Spinal cord (tissue), 10 donors: ENCODE results near the gene APBA2. TPM values are rescaled to one million over a fixed set of nuclear protein-coding genes. Genes with fewer than 3 reads are reported as not detected.
A peak's percentile ranks its signal among the peaks of the same experiment; 100 is the strongest.

Experiments used
- DNase-seq, 6 donors: peaks; one replicate each; pipeline versions ENCODE4 v3.0.0 to v3.0.0-alpha.2; 2013 to 2015; ENCODE audit warnings: low spot score in 6 of 6, low read depth in 4 of 6
- H3K27ac ChIP-seq: one replicate; pipeline ENCODE4 v1.5.1; 2013; ENCODE audit warnings: low read depth, low read length, control low read depth
- H3K27me3 ChIP-seq: one replicate; pipeline ENCODE4 v1.6.1; 2013; ENCODE audit warnings: low read length; ENCODE audit not compliant: control insufficient read depth, insufficient read depth
- H3K36me3 ChIP-seq: one replicate; pipeline ENCODE4 v1.6.1; 2013; ENCODE audit warnings: low read length; ENCODE audit not compliant: control insufficient read depth, insufficient read depth
- H3K4me1 ChIP-seq: one replicate; pipeline ENCODE4 v1.6.1; 2013; ENCODE audit warnings: low read length; ENCODE audit not compliant: control insufficient read depth, insufficient read depth
- H3K4me3 ChIP-seq: one replicate; pipeline ENCODE4 v1.5.1; 2013; ENCODE audit warnings: low read depth, low read length, control low read depth
- H3K9me3 ChIP-seq: one replicate; pipeline ENCODE4 v1.6.1; 2013; ENCODE audit warnings: low read length; ENCODE audit not compliant: control insufficient read depth, insufficient read depth
- WGBS: methylation state at CpG from one replicate; pipeline ENCODE4 v1.1.5; 2013; ENCODE audit warnings: missing lambda C conversion rate; ENCODE audit not compliant: insufficient coverage; 5-methylcytosine and 5-hydroxymethylcytosine counted together
- polyA plus RNA-seq, 2 donors: library from polyadenylated mRNA; unstranded; fragments of 120-200 nt; gene quantifications; one replicate each; pipeline ENCODE4 v1.2.1, GENCODE V29; 2013; ENCODE audit not compliant: insufficient read length in 2 of 2
- total RNA-seq, 2 donors: library from RNA; depleted of rRNA in 1 of 2; stranded (reverse); fragments of 120-200 nt in 1 of 2; fragments of >200 nt in 1 of 2; gene quantifications; one replicate each; pipeline versions ENCODE4 v1.2.3 to v1.2.4, GENCODE V29; 2013 to 2014
- donor health status: healthy.

The APBA2 gene
- total and polyA plus RNA-seq, 4 donors, result 46.2 to 111 (median 89.9) TPM

- H3K27ac ChIP-seq, result no peak overlapping the region
- H3K4me1 ChIP-seq, result peaks cover 13% of the 10 kb centered on the region
- 99% methylated on average over 18 of the region's 18 CpGs for WGBS
- DNase-seq, result no peak
- peaks cover 19% of the 10 kb centered on the region for H3K36me3 ChIP-seq
- no peaks in the 10 kb centered on the region for H3K9me3 ChIP-seq
- no peak overlapping the region for H3K4me3 ChIP-seq
- H3K27me3 ChIP-seq, result no peaks in the 10 kb centered on the region
Observed at GRCh38 chr15:29053661-29054131, 167.9 kb downstream of the APBA2 start.

- Histone ChIP-seq H3K27me3 (no peaks in the 10 kb centered on the region), H3K9me3 (no peaks in the 10 kb centered on the region), H3K4me1 (peaks cover 13% of the 10 kb centered on the region), H3K36me3 (peaks cover 19% of the 10 kb centered on the region), H3K4me3 (no peak overlapping the region), H3K27ac (no peak overlapping the region)
- WGBS, result 96% methylated on average over 30 of the region's 34 CpGs
- DNase-seq, result no peak
Observed at GRCh38 chr15:29054171-29055045, 168.6 kb downstream of the APBA2 start.

GRCh38 chr15:29055876-29056275 lies 170.1 kb downstream of the APBA2 start:
- Histone ChIP-seq H3K4me1 (peaks cover 10% of the 10 kb centered on the region), H3K36me3 (peaks cover 19% of the 10 kb centered on the region), H3K27me3 (no peaks in the 10 kb centered on the region), H3K4me3 (no peak overlapping the region), H3K27ac (no peak overlapping the region), H3K9me3 (no peaks in the 10 kb centered on the region)
- WGBS, result 64% methylated on average over 7 of the region's 7 CpGs
- DNase-seq, result no peak

GRCh38 chr15:29056839-29057450 lies 171.2 kb downstream of the APBA2 start:
- DNase-seq, result no peak
- 40% methylated on average over 1 of the region's 4 CpGs for WGBS
- Histone ChIP-seq H3K27ac (no peak overlapping the region), H3K9me3 (no peaks in the 10 kb centered on the region), H3K27me3 (no peaks in the 10 kb centered on the region), H3K36me3 (peaks cover 19% of the 10 kb centered on the region), H3K4me3 (no peak overlapping the region), H3K4me1 (peaks cover 15% of the 10 kb centered on the region)

GRCh38 chr15:29057856-29058255 lies 172.1 kb downstream of the APBA2 start:
- H3K9me3 ChIP-seq, result no peaks in the 10 kb centered on the region
- H3K4me3 ChIP-seq, result no peak overlapping the region
- H3K27me3 ChIP-seq, result no peaks in the 10 kb centered on the region
- 80% methylated on average over 1 of the region's 8 CpGs for WGBS
- no peak overlapping the region for H3K27ac ChIP-seq
- peaks cover 19% of the 10 kb centered on the region for H3K4me1 ChIP-seq
- DNase-seq, result no peak
- H3K36me3 ChIP-seq, result peaks cover 19% of the 10 kb centered on the region

GRCh38 chr15:29058903-29059539 lies 173.2 kb downstream of the APBA2 start:
- 100% methylated on average over 3 of the region's 6 CpGs for WGBS
- Histone ChIP-seq H3K4me3 (no peak overlapping the region), H3K9me3 (no peaks in the 10 kb centered on the region), H3K4me1 (peaks cover 23% of the 10 kb centered on the region), H3K27me3 (no peaks in the 10 kb centered on the region), H3K36me3 (peaks cover 11% of the 10 kb centered on the region), H3K27ac (no peak overlapping the region)
- no peak for DNase-seq

GRCh38 chr15:29059871-29060640 lies 174.3 kb downstream of the APBA2 start:
- peaks cover under 1% of the 10 kb centered on the region for H3K36me3 ChIP-seq
- H3K27me3 ChIP-seq, result no peaks in the 10 kb centered on the region
- no peak overlapping the region for H3K4me3 ChIP-seq
- H3K4me1 ChIP-seq, result peaks cover 27% of the 10 kb centered on the region
- no peaks in the 10 kb centered on the region for H3K9me3 ChIP-seq
- no peak overlapping the region for H3K27ac ChIP-seq
- WGBS, result 96% methylated on average over 13 of the region's 16 CpGs
- no peak for DNase-seq

GRCh38 chr15:29061746-29062145 lies 176.0 kb downstream of the APBA2 start:
- Histone ChIP-seq H3K27ac (no peak overlapping the region), H3K9me3 (no peaks in the 10 kb centered on the region), H3K4me3 (no peak overlapping the region), H3K27me3 (no peaks in the 10 kb centered on the region), H3K36me3 (no peaks in the 10 kb centered on the region), H3K4me1 (peaks cover 25% of the 10 kb centered on the region)
- WGBS, result 99% methylated on average over 6 of the region's 6 CpGs
- DNase-seq, result no peak

- Histone ChIP-seq H3K4me3 (no peak overlapping the region), H3K27me3 (no peaks in the 10 kb centered on the region), H3K4me1 (peaks cover 22% of the 10 kb centered on the region), H3K9me3 (no peaks in the 10 kb centered on the region), H3K36me3 (no peaks in the 10 kb centered on the region), H3K27ac (no peak overlapping the region)
- peak in 1 of 6 donors; percentile 52 for DNase-seq
- 47% methylated on average over 10 of the region's 10 CpGs for WGBS
Observed at GRCh38 chr15:29062179-29062591, 176.4 kb downstream of the APBA2 start.
